Neural progenitor cell (in vitro differentiated cells): ENCODE measurements around the gene KIF25. TPM values are rescaled to one million over a fixed set of nuclear protein-coding genes. Genes with fewer than 3 reads are reported as not detected.

Source experiments
- DNase-seq: peaks from one replicate; pipeline ENCODE4 v3.0.0-alpha.2; 2016; ENCODE audit warnings: low spot score
- H2AFZ ChIP-seq: fragments of 200-600 bp; sonication (generic); replicated peaks from 2 replicates; pipeline ENCODE4 v1.6.1; 2016; ENCODE audit warnings: antibody characterized with exemption
- H3F3A ChIP-seq: fragments of 200-600 bp; sonication (generic); 2 replicates; pipeline ENCODE4 v1.6.1; 2016; ENCODE audit warnings: antibody characterized with exemption, low read depth
- H3K27ac ChIP-seq: fragments of 200-600 bp; sonication (generic); 2 replicates; pipeline ENCODE4 v1.5.1; 2016; ENCODE audit warnings: mild to moderate bottlenecking
- H3K27me3 ChIP-seq: fragments of 200-600 bp; sonication (generic); 2 replicates; pipeline ENCODE4 v1.6.1; 2016; ENCODE audit warnings: mild to moderate bottlenecking, moderate library complexity
- H3K36me3 ChIP-seq: fragments of 200-600 bp; sonication (generic); 2 replicates; pipeline ENCODE4 v1.5.1; 2016
- H3K4me1 ChIP-seq: fragments of 200-600 bp; sonication (generic); 2 replicates; pipeline ENCODE4 v1.6.1; 2016; ENCODE audit warnings: mixed run types
- H3K4me2 ChIP-seq: fragments of 200-600 bp; sonication (generic); 2 replicates; pipeline ENCODE4 v1.6.1; 2016
- H3K4me3 ChIP-seq: fragments of 200-600 bp; sonication (generic); 2 replicates; pipeline ENCODE4 v1.5.1; 2016
- H3K79me2 ChIP-seq: fragments of 200-600 bp; sonication (generic); 2 replicates; pipeline ENCODE4 v1.6.1; 2016; ENCODE audit warnings: low read depth
- H3K9ac ChIP-seq: fragments of 200-600 bp; sonication (generic); 2 replicates; pipeline ENCODE4 v1.6.1; 2016
- H3K9me3 ChIP-seq: fragments of 200-600 bp; sonication (generic); 2 replicates; pipeline ENCODE4 v1.5.1; 2016; ENCODE audit warnings: low read depth
- H4K20me1 ChIP-seq: fragments of 200-600 bp; sonication (generic); 2 replicates; pipeline ENCODE4 v1.6.1; 2016; ENCODE audit warnings: low read depth
- H3K27ac Mint-ChIP-seq: 3 replicates; pipeline ENCODE4 v1.8.0; 2021; ENCODE audit warnings: mixed read lengths
- H3K27me3 Mint-ChIP-seq: 2 replicates; pipeline ENCODE4 v1.8.0; 2022; ENCODE audit warnings: low read depth, mild to moderate bottlenecking, inconsistent platforms, moderate library complexity, mixed read lengths; ENCODE audit not compliant: insufficient read depth
- H3K36me3 Mint-ChIP-seq: 3 replicates; pipeline ENCODE4 v1.8.0; 2021; ENCODE audit warnings: mixed read lengths
- H3K4me1 Mint-ChIP-seq: 3 replicates; pipeline ENCODE4 v1.8.0; 2021; ENCODE audit warnings: mixed read lengths
- H3K4me3 Mint-ChIP-seq: 3 replicates; pipeline ENCODE4 v1.8.0; 2021; ENCODE audit warnings: mild to moderate bottlenecking, moderate library complexity, mixed read lengths
- H3K9me3 Mint-ChIP-seq: 3 replicates; pipeline ENCODE4 v1.8.0; 2020; ENCODE audit warnings: mixed read lengths
- EZH2 ChIP-seq: fragments of 200-600 bp; sonication (generic); IDR thresholded peaks from 2 replicates; pipeline ENCODE4 v1.6.1; 2017; ENCODE audit warnings: antibody characterized with exemption, mild to moderate bottlenecking, moderate library complexity
- EZH2phosphoT487 ChIP-seq: fragments of 200-600 bp; sonication (generic); IDR thresholded peaks from 2 replicates; pipeline ENCODE4 v1.6.1; 2017; ENCODE audit warnings: antibody characterized with exemption
- total RNA-seq: library from RNA; depleted of rRNA; stranded (reverse); fragments of >200 nt; gene quantifications from 2 replicates; pipeline ENCODE4 v1.2.3, GENCODE V29; 2015; ENCODE audit warnings: low replicate concordance
- TF ChIP-seq, protein P1 (sequence below): fragments of 200-600 bp; sonication (generic); IDR thresholded peaks from 2 replicates; pipeline ENCODE4 v1.5.1; 2017; ENCODE audit warnings: antibody characterized with exemption, mild to moderate bottlenecking

Gene KIF25
- total RNA-seq, 1 donor from 2014 or later: 1.2 TPM

DNA sequence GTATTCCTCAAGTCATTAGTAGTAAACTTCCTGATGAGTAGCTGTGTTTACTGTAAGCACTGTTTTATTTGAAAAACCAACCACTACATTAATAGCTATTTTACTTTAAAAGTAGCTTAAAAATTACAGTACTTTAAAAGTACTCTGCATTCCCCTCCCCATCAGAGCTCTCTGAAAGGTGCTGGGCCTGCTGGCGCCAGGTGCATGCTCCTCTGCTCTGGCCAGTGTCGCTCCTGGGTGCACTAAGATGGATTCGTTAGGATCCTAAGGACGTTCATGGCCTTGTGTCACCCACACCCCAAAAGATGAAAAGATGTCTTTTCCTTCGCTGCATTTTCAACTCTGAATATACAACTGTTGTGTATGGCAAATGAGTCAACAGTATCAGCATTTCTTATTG, 43.9 kb upstream of the KIF25 start:
- Histone ChIP-seq H3K9me3 (no peaks in the 10 kb centered on the region), H3K27me3 (no peaks in the 10 kb centered on the region), H3K9ac (no peak overlapping the region), H4K20me1 (peaks cover 14% of the 10 kb centered on the region), H3K79me2 (peaks cover 37% of the 10 kb centered on the region), H3K4me2 (no peak overlapping the region), H3K4me3 (no peak overlapping the region), H2AFZ (no peak overlapping the region), H3K4me1 (no peaks in the 10 kb centered on the region), H3F3A (no peaks in the 10 kb centered on the region), H3K36me3 (peaks cover 8% of the 10 kb centered on the region), H3K27ac (no peak overlapping the region)
- no peak for DNase-seq
- Mint-ChIP-seq H3K36me3 (peaks cover 42% of the 10 kb centered on the region), H3K9me3 (no peaks in the 10 kb centered on the region), H3K27me3 (no peaks in the 10 kb centered on the region), H3K4me3 (no peak overlapping the region), H3K4me1 (no peaks in the 10 kb centered on the region), H3K27ac (no peak overlapping the region)
- no peak for TF ChIP-seq EZH2phosphoT487
- no peak for TF ChIP-seq EZH2
- TF ChIP-seq, protein P1, sequence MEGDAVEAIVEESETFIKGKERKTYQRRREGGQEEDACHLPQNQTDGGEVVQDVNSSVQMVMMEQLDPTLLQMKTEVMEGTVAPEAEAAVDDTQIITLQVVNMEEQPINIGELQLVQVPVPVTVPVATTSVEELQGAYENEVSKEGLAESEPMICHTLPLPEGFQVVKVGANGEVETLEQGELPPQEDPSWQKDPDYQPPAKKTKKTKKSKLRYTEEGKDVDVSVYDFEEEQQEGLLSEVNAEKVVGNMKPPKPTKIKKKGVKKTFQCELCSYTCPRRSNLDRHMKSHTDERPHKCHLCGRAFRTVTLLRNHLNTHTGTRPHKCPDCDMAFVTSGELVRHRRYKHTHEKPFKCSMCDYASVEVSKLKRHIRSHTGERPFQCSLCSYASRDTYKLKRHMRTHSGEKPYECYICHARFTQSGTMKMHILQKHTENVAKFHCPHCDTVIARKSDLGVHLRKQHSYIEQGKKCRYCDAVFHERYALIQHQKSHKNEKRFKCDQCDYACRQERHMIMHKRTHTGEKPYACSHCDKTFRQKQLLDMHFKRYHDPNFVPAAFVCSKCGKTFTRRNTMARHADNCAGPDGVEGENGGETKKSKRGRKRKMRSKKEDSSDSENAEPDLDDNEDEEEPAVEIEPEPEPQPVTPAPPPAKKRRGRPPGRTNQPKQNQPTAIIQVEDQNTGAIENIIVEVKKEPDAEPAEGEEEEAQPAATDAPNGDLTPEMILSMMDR: no peak

DNA sequence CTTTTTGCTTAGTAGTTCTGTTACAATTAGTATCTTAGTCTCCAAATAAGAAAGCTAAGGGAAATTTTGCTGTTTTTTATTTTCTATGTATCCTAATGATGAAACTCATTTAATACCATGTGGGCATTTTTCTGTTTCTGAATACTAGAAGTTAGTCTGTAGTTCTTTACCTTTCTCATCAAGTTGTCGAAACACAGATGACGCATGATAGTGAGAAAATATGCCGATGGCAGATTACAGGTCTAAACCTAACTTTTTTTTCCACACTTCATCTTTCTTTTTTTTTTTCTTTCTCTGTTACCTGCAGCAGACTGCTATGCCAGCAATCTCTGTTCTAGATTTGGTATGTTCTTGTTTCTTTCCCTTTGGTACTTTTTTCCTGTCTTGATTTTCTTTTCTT, 43.3 kb upstream of the KIF25 start:
- no peak overlapping the region for H2AFZ ChIP-seq
- H3K27ac ChIP-seq: peak overlapping the region; percentile 5
- H3K27me3 Mint-ChIP-seq: no peaks in the 10 kb centered on the region
- no peak overlapping the region for H3K4me3 Mint-ChIP-seq
- H3F3A ChIP-seq: no peaks in the 10 kb centered on the region
- peaks cover 6% of the 10 kb centered on the region for H3K36me3 ChIP-seq
- TF ChIP-seq EZH2phosphoT487 (no peak), EZH2 (no peak)
- TF ChIP-seq, protein P1: no peak
- H3K9ac ChIP-seq: no peak overlapping the region
- H3K4me1 Mint-ChIP-seq: no peaks in the 10 kb centered on the region
- no peaks in the 10 kb centered on the region for H3K9me3 Mint-ChIP-seq
- no peak overlapping the region for H3K27ac Mint-ChIP-seq
- H3K4me2 ChIP-seq: no peak overlapping the region
- H3K4me1 ChIP-seq: no peaks in the 10 kb centered on the region
- peaks cover 39% of the 10 kb centered on the region for H3K36me3 Mint-ChIP-seq
- H3K9me3 ChIP-seq: no peaks in the 10 kb centered on the region
- no peak for DNase-seq
- H4K20me1 ChIP-seq: peaks cover 17% of the 10 kb centered on the region
- peaks cover 43% of the 10 kb centered on the region for H3K79me2 ChIP-seq
- no peaks in the 10 kb centered on the region for H3K27me3 ChIP-seq
- no peak overlapping the region for H3K4me3 ChIP-seq

DNA sequence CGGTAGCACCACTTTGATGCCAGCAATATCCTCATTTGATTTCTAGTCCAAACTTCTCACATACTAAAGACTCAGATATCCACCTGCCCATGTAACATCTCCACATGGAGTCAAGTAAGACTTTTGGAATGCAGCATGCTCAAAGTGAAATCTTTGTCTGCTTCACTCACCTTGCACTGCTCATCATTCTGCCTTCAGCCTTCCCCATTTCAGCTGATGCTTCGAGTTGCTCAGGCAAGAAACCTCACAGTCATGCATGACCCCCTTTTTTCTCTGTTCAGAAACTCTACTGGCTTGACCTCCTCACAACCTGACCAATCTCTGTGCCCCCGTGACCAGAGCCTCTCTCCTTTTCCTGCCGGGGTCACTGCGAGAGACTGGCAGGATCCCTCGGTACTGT, 41.0 kb upstream of the KIF25 start:
- TF ChIP-seq, protein P1: no peak
- TF ChIP-seq EZH2phosphoT487 (no peak), EZH2 (no peak)
- peaks cover 62% of the 10 kb centered on the region for H3K79me2 ChIP-seq
- DNase-seq: no peak
- no peak overlapping the region for H2AFZ ChIP-seq
- H3K4me3 Mint-ChIP-seq: no peak overlapping the region
- H3K27ac Mint-ChIP-seq: no peak overlapping the region
- H3K9me3 Mint-ChIP-seq: no peaks in the 10 kb centered on the region
- H3K27ac ChIP-seq: no peak overlapping the region
- peaks cover under 1% of the 10 kb centered on the region for H3K27me3 Mint-ChIP-seq
- peaks cover 25% of the 10 kb centered on the region for H4K20me1 ChIP-seq
- no peak overlapping the region for H3K9ac ChIP-seq
- no peaks in the 10 kb centered on the region for H3F3A ChIP-seq
- H3K27me3 ChIP-seq: no peaks in the 10 kb centered on the region
- no peak overlapping the region for H3K4me2 ChIP-seq
- no peaks in the 10 kb centered on the region for H3K4me1 ChIP-seq
- no peak overlapping the region for H3K4me3 ChIP-seq
- H3K9me3 ChIP-seq: no peaks in the 10 kb centered on the region
- peaks cover 29% of the 10 kb centered on the region for H3K36me3 Mint-ChIP-seq
- H3K36me3 ChIP-seq: peaks cover 6% of the 10 kb centered on the region
- no peaks in the 10 kb centered on the region for H3K4me1 Mint-ChIP-seq
